Islet precursor cell (in vitro differentiated cells): ENCODE results near the gene SPATA6L.
"Not testable (repeated sequence)": the region's sequence is repeated elsewhere in the genome, so short reads cannot be mapped to it uniquely, and the experiment has no call there.

Experiments used
- DNase-seq: peaks from one replicate; pipeline ENCODE4 v3.0.0-alpha.2; 2018

The SPATA6L gene

DNA sequence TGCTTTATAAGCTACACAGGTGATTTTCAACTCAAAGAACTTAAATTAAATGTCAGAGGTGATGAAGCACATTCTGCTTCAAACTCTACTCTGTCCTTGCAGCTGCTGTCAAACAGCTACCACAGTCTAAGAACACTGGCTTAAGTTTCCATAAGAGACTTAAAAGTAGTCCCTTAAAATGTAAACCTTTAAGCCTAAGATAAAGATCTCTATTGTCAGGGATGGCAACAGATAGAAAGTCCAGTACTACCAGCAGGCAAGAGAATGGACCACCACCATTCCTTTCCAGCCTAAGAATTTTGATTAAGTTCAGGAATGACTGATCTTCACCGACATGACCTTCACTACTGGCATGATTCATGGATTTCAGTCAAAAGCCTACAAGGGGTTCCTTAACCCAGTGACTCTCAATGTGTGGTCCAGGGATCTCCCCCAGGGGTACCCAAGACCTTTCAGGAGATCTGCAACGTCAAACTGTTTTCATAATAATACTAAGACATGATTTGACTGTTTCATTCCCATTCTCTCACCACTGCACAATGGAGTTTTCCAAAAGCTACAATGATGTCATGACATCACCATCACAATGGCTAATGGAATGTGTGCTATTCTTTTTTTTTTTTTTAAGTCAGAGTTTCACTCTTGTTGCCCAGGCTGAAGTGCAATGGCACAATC, 45.3 kb downstream of the SPATA6L start:
- no peak for DNase-seq

DNA sequence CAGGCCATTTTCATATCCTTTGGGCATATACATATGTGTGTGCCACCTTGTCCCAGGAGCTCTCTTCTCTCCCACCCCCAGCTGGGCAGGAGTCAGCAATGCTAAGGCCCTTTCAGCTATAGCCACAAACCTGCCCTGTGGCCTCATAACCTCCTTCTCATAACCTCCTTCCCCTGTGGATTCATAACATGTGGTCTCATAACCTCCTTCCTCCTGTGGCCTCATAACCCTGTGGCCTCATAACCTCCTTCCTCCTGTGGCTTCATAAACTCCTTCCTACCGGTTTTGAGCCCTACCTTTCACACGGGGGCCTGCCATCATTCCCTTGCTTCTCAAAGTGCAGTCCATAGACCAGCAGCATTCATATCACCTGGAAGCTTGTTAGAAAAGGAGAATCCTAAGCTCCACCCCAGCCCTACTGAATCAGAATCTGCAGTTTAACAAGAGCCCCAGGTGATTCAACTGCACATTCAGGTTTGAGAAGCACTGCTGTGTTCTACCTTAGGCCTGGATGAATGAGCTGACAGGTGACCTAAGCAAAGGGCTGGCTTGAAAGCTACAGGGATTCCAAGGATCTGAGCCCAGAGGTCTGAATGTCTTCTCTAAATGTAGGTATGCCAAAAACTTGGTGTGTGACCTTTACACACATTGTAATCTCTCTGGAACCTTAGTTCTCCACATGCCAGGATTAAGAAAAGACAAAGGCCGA, 46.1 kb downstream of the SPATA6L start:
- peak; percentile 68 for DNase-seq

DNA sequence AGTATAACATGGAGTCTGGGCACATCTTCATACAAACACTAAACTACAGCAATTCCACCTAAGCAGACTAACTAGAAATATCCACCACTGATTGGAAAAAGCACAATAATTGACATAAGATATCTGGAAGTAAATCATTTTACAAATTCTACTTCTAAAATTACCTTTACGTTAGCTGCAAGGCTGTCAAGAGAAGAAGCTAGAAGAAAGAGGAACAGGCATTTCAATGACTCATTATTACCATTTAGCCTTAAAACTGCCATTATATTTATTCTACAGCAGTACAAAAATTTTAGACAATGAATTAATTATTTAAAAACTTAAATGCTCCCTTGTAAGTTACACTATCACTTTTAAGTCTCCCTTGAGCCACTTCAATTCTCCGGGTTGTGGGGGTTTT, 47.6 kb downstream of the SPATA6L start:
- no peak for DNase-seq

DNA sequence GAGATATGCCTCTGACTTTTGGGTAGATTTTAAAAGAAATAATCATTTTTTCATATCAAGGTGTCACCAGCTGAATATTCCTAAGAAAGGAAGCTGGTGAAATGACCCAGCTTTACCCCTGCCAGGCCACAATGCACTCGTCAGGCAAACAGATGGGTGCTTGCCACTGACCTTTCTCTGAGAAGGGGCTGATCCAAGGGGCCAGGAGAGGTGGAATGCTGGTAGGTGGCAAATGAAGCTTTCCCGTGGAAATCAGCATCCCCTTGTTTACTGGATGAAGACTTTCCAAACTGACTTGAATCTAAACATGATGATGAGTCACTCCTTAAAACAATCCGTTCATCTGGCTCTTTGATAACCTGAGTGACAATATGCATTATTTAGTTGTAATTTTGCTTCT, 48.5 kb downstream of the SPATA6L start:
- no peak for DNase-seq

DNA sequence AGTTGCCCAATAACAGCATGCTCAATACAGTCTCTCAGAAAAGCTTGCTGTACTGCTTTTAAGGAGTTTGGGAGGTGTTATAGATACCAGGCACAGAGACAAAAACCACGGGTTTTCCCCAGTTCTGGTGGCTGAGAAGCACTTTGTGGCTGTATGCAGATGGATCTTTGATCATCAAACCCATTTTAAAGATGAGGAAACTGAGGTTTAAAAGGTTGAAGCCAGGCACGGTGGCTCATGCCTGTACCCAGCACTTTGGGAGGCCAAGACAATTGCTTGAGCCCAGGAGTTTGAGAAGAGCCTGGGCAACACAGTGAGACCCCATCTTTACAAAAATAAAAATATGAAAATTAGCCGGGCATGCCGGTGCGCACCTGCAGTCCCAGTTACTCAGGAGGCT, 50.5 kb downstream of the SPATA6L start:
- no peak for DNase-seq

DNA sequence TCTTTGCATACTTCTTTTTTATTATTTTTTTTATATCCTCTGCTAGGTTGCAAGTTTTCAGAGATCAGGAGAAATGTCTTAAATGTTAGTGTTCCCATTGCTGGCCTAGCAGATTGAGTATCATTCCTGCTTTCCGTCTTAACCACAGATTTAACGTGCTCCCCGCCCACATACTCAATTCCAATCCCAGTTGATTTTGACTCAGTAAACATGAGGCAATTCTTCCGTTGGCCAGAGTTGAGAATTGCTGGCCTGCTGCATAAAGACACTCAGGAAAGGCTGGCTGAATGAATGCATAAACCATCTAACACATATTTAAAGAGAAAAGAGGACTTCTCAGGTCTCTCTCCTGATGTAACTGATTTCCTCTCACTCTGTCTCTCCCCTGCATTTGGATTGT, 51.0 kb downstream of the SPATA6L start:
- no peak for DNase-seq

DNA sequence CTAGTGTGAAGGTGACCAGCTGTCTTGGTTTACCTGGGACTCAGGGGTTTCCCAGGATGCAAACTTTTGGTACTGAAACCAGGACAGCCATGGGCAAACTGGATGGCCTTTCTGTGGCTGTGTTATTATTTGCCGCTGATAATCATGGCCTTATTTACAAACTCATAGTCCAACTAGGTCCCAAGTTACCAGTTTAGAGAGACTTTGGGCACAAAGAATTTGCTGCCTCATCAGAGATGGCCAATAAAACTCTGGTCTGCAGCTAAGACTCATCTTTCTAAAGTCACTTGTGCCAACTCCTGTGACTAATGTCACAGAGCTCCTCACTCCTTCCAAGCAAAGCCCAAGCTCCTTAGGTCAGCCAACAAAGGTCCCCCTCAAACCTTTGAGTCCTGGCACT, 51.7 kb downstream of the SPATA6L start:
- DNase-seq: no peak

DNA sequence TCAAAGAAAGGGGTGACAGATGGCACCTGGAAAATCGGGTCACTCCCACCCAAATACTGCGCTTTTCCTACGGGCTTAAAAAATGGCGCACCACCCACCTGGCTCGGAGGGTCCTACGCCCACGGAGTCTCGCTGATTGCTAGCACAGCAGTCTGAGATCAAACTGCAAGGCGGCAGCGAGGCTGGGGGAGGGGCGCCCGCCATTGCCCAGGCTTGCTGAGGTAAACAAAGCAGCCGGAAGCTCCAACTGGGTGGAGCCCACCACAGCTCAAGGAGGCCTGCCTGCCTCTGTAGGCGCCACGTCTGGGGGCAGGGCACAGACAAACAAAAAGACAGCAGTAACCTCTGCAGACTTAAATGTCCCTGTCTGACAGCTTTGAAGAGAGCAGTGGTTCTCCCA, 60.2 kb downstream of the SPATA6L start:
- not testable (repeated sequence) for DNase-seq

DNA sequence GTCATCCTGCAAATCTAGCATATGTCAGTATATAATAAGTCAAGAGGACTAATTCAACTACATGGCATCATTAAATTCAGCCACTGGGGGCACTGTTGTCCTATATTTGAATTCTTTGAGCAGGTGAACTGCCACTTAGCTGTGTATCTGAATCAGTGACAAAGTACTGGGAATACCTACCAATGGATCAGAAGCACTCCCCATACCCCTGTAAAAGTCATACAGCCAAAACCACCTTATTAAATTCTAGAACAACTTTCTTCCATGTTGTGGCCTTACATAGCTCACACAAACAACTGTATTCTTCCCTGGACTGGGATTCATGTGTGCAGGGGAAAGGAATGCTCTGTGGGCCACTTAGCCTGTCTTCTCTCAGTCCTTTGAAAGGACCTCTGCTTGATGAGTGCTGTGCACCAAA, 61.6 kb downstream of the SPATA6L start:
- DNase-seq: peak; percentile 66

DNA sequence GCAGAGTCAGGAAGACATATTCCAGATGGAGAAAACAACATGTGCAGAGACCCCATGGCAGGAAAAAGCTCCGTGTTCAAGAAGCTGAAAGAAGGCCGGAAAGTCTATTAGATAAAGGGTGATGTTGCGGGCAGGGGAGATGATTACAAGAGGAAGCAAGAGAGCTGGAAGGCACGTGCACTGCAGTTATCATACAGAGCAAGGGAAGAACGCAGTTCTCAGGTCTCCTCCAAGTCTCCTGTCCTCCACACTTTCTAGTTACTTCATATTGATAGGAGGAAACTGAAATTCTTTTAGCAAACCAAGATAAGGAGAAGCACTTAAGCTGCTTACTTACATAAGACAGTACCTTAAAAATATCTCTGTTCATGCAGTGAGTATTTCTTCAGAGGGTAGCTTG, 62.5 kb downstream of the SPATA6L start:
- no peak for DNase-seq

DNA sequence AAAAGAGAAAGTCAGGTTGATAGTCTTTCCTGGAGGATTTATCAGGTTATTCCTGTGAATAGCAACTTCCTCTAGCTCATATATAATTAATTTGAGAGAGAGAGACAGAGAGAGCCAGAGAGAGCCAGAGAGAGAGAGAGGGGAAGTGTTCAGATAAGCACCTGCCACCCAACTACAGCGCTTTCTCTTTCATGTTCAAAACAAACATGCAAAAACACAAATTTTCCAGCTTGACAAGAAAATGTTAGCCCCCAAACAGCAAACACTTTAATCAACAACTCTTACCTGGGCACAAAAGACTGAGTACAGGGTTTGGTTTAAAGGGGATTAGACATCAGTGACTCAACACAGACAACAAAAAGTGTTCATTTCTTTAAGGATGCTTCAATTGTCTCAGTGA, 65.9 kb downstream of the SPATA6L start:
- no peak for DNase-seq

DNA sequence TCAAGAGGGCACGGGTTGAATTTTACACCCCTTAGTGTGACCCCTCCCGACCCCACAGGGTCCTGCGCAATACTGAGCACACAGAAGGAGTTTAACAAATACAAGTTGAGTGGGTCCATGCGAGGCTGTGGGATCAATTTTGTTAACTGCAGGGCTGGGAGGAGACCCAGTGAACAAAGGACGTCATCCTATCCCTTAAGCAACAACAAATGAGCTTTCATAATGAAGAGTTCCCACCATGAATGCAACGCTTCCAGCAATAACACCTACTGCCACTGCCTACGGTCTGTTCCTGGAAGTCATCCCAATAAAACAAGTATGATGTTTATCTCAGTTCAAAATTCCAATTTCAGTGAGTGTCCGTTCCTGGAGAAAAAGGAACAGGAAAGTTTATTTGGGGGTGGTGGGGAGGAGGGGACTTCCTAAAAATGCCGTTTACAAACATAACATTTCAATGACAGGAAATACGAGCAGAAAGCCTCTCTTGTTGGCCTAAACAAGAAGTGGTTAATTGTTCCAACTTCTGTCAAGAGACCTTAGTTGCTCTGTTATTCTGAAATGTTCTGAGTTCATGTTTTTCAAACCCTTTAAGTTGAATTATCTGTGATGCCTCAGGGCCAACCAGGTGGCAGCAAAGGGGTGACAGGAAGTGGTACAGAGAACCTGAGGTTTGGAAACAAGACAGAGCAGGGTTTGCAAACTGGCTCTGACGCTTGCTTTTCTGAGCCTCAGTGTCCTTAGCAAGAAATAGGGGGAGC, 69.9 kb downstream of the SPATA6L start:
- no peak for DNase-seq

DNA sequence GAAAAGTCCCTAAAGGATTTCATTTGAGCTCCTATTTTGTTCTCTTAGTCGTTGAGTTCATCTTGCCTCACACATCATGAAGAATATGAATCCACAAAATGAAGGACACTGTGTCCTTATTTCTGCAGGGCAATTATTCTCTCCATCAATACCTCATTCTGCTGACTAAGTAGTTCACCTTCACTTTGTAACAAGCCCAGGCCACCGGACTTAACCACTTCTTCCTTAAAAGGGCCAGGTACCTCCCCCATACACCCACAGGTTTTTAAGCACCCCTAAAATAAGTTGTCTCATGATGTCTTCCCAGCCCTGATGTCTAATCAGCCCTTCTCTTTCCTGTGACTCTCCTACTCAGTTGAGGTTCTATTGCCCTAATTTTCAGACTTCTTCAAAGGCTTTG, 71.3 kb downstream of the SPATA6L start:
- no peak for DNase-seq

DNA sequence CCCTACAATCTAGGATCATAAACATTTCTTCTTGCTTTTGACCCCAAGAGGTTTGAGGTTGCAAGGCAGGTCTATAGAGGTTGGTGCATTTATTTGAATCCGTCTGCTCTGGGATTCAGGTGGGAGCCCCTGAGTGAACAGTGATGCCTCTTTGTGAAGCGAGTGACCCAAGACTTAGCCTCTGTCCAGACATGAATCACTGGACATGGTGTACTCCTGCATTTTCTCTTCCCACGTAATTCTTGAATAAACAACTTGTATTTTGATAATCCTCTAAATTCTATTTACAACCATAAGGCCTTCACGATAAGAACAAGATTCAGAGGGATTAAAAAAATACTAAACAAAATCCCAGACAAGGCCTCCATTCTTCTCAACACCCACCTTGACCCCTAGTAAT, 71.7 kb downstream of the SPATA6L start:
- no peak for DNase-seq

DNA sequence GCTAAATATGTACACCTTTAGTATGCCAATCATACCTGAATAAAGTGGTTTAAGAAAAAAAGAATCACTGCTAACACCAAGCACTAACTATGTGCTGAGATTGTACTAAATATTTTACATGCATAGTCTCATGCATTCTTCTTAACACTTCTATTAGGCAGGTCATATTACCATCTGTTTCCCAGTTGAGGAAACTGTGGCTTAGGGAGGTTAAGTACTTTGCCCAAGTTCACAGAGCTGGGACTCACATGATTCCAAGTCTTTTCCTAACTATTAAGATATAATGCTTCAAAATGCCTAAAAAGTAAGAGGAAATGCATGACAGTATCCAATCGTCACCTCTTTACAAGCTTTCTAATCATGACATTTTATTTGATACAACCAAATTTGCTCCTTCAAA, 73.4 kb downstream of the SPATA6L start:
- no peak for DNase-seq

DNA sequence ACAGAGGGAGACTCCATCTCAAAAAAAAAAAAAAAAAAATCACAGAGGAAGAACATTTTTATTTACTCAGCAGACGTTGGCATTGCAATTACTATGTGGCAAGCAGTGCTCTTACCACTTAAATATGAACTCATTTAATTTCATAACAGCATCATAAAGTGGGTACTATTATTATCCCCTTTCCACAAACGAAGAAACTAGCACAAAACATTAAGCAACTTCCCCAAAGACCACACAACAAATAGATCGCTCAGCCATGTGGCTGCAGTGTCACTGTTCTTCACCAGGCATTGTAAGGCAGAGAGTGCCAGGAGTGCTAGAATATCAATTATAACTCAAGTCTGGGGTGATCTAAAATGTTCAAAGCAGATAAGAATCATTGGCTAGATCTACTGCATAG, 74.0 kb downstream of the SPATA6L start:
- DNase-seq: no peak

DNA sequence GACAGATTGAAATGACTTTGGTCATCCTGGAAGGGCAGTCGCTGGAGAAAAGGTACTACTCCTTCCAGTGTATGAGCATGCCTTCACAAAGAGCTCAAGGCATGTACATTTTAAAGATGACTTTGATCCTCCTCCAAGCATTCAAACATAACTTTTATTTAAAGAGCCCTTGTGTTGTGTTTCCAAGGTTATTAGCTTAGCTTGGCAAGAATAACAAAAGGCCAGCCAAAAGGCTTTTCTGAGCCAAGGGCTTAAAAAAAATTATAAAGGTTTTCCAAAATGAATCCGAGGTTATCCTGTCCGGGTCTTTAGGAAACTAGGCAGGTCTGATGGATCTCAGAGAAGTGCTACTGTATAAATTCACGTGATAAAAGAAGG, 75.2 kb downstream of the SPATA6L start:
- no peak for DNase-seq

DNA sequence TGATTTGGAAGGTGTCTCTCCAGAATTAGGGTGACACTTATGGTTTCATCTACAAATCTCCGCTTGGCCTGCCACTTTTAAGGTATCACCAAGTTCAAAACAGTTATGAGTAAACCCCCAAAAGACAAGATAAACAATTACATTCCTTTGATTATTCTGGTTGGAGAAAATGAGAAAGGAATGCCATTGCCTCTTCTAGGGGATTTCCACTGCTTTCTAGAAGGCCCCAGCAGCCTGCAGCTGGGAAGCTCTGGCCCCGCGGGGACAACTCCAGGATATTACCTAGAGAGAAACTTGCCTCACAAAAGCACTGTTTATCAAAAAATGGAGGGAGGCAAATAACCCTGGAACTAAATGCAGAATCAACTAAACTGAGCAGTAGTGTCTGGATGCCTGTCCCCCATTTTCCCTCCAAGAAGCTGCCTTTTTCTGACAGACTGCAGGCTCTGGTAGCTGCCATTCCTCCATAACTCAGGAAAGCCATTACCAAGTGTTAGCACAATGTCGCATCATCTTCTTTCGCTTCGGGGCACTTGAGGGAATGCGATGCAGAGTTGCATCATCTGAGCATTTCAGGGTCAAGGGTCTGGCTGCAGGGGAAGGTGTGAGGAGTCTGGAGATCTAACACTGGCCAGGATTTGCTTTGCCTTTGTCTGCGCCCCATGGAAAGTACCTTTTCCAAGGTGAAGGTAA, 75.7 kb downstream of the SPATA6L start:
- DNase-seq: peak; percentile 72

DNA sequence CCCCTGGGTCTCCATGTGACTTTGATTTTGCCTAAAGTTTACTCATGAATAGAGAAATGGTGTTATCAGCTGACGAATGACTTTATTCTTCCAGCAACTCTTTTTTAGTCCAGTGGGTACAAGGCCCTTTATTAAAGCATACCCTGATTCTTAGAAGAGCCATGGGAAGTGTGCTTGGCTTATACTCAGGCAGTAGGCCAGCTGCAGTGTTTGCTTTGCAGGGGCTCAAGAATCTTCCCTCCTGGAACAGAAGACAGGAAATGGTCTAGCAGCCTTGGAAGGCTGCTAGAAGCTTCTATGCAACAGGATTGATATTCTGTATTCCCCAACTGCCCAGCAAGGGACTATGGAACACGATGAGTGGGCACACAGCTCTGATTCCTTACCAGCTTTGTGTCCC, 77.6 kb downstream of the SPATA6L start:
- DNase-seq: no peak

DNA sequence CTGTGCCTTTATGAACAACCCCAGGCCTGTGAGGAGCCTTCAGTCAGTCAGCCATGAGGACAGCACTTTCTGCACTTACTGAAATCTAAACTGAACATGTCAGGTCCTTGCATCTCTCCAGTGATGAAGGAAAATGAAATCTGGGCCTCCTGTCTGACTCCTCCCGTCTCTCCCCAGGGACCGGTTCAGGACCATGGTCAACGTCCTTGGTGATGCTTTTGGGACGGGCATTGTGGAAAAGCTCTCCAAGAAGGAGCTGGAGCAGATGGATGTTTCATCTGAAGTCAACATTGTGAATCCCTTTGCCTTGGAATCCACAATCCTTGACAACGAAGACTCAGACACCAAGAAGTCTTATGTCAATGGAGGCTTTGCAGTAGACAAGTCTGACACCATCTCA, 81.1 kb downstream of the SPATA6L start:
- DNase-seq: no peak

DNA sequence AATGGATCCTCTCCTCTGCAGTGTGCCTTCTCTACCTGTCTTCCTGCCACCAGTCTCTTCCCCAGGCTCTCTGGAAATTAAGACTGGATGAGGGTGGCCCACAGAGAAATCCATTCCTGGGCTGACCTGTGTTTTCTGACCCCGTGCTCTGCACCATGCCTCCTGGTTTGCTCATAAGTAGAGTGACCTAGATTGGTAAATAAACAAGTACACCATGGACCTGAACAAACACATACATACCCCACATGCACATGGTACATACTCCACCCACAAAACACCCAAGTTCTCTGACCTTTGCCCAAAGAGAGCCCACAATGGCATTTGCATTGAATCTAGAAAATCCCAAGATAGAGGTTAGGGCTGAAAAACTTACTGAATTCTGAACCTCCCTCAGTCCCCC, 81.6 kb downstream of the SPATA6L start:
- no peak for DNase-seq

DNA sequence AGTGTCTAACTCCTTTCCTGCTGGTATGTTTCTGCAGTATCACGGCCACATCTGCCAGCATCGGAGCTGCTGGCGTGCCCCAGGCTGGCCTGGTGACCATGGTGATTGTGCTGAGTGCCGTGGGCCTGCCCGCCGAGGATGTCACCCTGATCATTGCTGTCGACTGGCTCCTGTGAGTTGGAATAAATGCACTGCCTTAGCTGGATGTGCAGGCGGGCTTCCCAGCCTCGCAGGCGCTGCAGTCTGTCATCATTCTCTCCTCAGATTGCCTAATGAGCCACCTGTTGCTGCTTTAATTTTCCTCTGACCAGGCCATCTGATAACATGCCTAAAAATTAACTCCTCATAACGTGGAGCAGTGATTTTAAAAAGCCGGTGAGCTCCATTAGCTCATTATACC, 83.3 kb downstream of the SPATA6L start:
- no peak for DNase-seq

DNA sequence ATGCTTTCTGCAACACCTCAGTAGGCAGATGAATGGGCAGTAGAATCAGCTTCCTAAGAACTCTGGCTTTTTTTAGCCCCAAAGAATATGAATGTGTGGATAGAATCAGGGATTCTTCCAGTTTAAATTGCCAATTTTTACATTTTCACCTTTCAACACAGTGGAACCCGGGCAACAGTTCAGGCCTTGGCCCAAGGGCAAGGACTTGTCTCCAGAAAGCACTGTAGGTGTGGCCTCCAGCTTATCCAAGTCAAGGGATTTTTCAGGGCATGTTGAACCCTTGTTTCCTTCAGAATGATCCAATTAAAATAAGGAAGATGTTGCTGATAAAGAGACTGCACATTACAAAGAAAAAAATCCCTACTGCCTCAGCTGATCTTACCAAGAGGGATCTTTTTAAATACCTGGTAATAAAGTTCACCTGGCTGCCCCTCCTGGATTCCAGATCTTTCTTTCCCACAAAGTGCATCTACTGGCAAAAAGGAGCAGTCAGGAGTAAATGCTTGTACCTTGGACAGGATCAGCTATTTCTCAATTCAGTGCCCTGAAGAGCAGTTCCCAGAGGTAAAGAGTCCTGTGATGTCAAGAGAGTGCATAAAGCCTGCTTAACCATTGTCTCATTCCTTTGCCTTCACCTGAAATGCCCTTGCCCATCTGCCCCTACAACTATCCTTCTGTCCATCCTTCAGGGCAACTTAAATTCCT, 84.3 kb downstream of the SPATA6L start:
- no peak for DNase-seq
